ENCODE data around the gene CLTB. TPM values are rescaled to one million over a fixed set of nuclear protein-coding genes. Genes with fewer than 3 reads are reported as not detected.

CLTB gene
- total and polyA plus RNA-seq, 2 of the 13 experiments (the other 11 are each of a cell fraction or from before 2014, with no cell fraction given): 23.3 to 33.8 TPM

DNA sequence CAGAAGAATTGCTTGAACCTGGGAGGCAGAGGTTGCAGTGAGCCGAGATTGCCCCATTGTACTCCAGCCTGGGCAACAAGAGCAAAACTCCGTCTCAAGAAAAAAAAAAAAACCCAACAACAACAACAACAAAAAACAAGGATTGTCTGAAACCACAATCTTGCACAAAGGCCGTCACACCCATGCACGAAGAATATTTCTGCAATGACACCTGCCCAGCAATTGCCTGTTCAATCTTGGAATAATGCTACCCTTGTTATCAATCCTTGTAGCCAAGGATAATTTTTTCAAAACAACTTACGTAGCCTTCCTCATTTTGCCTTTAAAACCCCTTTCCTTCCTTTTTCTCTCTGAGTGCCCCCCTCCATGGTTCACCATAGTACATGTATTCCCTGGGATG is 3.7 kb upstream of the CLTB start (continued):
- TF ChIP-seq, protein P1, sequence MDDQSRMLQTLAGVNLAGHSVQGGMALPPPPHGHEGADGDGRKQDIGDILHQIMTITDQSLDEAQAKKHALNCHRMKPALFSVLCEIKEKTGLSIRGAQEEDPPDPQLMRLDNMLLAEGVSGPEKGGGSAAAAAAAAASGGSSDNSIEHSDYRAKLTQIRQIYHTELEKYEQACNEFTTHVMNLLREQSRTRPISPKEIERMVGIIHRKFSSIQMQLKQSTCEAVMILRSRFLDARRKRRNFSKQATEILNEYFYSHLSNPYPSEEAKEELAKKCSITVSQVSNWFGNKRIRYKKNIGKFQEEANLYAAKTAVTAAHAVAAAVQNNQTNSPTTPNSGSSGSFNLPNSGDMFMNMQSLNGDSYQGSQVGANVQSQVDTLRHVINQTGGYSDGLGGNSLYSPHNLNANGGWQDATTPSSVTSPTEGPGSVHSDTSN (CRISPR knock-in tag; IDR thresholded peaks at IDR 0.05; ENCODE audit: borderline replicate concordance): no peak

DNA sequence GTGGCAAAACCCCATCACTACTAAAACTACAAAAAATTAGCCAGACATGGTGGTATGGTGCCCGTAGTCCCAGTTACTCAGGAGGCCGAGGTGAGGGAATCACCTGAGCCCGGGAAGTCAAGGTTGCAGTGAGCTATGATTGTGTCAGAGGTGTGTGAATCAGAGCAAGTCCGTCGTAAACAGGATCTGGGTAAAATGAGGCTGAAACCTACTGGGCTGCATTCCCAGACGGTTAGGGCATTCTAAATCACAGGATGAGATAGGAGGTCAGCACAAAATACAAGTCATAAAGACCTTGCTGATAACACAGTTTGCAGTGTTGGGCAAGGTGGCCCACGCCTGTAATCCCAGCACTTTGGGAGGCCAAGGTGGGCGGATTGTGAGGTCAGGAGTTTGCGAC is 1.9 kb upstream of the CLTB start:
- BruUV-seq (replicated peaks): no TSS peak
- Histone ChIP-seq H3K9me3 (ENCODE audit: low read length) (no peaks in the 10 kb centered on the region), H4K20me1 (ENCODE audit: insufficient read depth, low read length) (no peaks in the 10 kb centered on the region), H3K4me2 (ENCODE audit: low read depth, low read length) (peak overlapping the region; percentile 39), H3K27ac (ENCODE audit: extremely low read length, insufficient read depth, low read length) (no peak overlapping the region), H3K4me3 (replicated peaks in 1 of 3; ENCODE audit: insufficient read depth in 1 of 3, low read depth in 2 of 3, low read length in 3 of 3) (no peak overlapping the region; a peak in 1 of 6 replicates), H3K9ac (ENCODE audit: insufficient read depth, low read depth, low read length) (no peak overlapping the region), H3K27me3 (ENCODE audit: control insufficient read depth in 1 of 2, insufficient read depth in 2 of 2, low read length in 2 of 2) (no peaks in the 10 kb centered on the region), H3K79me2 (ENCODE audit: insufficient read depth, low read length) (no peaks in the 10 kb centered on the region), H2AFZ (ENCODE audit: low read length) (no peak overlapping the region), H3K36me3 (replicated peaks in 1 of 2; ENCODE audit: control insufficient read depth in 1 of 2, insufficient read depth in 2 of 2, low read length in 2 of 2) (no peaks in the 10 kb centered on the region), H3K4me1 (ENCODE audit: insufficient read depth, low read length) (peaks cover 32% of the 10 kb centered on the region)
- POLR2A ChIA-PET: interaction anchor here (0.6 to 2.3 kb wide), 3 partner anchors 58 to 119 kb away, joined by 3 to 15 read pairs (median 5); partner anchors contain the start of gene RNF44
- ATAC-seq: no peak
- peak; percentile 42 for FAIRE-seq
- peak; percentile 84 for DNase-seq (ENCODE audit: low spot score)
- in situ Hi-C loops (cut with HindIII; ENCODE audit: extremely low pct_ligation_motif_present, low pct_unique_long_range_greater_than_20kb) (loop anchor here (5.0 to 10.0 kb wide), 2 partner anchors 67 to 119 kb away; partner anchors contain the start of gene RNF44), intact Hi-C loops (cut with micrococcal nuclease; ENCODE audit: unreplicated experiment) (loop anchor here (10.0 kb wide), 1 partner anchor 67 kb away; no protein-coding TSS in a partner anchor)
- WGBS (ENCODE audit: low lambda C conversion rate): 0% methylated on average over 9 of the region's 9 CpGs
- CTCF ChIA-PET (ENCODE audit: low intra/inter-chr PET ratio, low total read pairs): no interaction called here
- TF ChIP-seq GABPA (IDR thresholded peaks at IDR 0.05; ENCODE audit: low read depth, low read length): no peak
- TF ChIP-seq GABPA (CRISPR knock-in tag; IDR thresholded peaks at IDR 0.05; ENCODE audit: low read depth): no peak
- TF ChIP-seq, protein P2, sequence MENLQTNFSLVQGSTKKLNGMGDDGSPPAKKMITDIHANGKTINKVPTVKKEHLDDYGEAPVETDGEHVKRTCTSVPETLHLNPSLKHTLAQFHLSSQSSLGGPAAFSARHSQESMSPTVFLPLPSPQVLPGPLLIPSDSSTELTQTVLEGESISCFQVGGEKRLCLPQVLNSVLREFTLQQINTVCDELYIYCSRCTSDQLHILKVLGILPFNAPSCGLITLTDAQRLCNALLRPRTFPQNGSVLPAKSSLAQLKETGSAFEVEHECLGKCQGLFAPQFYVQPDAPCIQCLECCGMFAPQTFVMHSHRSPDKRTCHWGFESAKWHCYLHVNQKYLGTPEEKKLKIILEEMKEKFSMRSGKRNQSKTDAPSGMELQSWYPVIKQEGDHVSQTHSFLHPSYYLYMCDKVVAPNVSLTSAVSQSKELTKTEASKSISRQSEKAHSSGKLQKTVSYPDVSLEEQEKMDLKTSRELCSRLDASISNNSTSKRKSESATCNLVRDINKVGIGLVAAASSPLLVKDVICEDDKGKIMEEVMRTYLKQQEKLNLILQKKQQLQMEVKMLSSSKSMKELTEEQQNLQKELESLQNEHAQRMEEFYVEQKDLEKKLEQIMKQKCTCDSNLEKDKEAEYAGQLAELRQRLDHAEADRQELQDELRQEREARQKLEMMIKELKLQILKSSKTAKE (CRISPR knock-in tag; IDR thresholded peaks at IDR 0.05; ENCODE audit: borderline replicate concordance): peak; percentile 76; the same call in 1 of the 2 replicates
- TF ChIP-seq SOX13 (IDR thresholded peaks at IDR 0.05): no peak
- TF ChIP-seq SOX13 (CRISPR knock-in tag; conservative IDR thresholded peaks at IDR 0.05 in 1 of 2, IDR thresholded peaks at IDR 0.05 in 1 of 2): peak in 1 of 2 experiments; percentile 25; a peak in 1 of 4 replicates
- peak; percentile 42; the same call in 1 of the 2 replicates for TF ChIP-seq NCOA2 (CRISPR knock-in tag; IDR thresholded peaks at IDR 0.05)
- TF ChIP-seq, protein P3, sequence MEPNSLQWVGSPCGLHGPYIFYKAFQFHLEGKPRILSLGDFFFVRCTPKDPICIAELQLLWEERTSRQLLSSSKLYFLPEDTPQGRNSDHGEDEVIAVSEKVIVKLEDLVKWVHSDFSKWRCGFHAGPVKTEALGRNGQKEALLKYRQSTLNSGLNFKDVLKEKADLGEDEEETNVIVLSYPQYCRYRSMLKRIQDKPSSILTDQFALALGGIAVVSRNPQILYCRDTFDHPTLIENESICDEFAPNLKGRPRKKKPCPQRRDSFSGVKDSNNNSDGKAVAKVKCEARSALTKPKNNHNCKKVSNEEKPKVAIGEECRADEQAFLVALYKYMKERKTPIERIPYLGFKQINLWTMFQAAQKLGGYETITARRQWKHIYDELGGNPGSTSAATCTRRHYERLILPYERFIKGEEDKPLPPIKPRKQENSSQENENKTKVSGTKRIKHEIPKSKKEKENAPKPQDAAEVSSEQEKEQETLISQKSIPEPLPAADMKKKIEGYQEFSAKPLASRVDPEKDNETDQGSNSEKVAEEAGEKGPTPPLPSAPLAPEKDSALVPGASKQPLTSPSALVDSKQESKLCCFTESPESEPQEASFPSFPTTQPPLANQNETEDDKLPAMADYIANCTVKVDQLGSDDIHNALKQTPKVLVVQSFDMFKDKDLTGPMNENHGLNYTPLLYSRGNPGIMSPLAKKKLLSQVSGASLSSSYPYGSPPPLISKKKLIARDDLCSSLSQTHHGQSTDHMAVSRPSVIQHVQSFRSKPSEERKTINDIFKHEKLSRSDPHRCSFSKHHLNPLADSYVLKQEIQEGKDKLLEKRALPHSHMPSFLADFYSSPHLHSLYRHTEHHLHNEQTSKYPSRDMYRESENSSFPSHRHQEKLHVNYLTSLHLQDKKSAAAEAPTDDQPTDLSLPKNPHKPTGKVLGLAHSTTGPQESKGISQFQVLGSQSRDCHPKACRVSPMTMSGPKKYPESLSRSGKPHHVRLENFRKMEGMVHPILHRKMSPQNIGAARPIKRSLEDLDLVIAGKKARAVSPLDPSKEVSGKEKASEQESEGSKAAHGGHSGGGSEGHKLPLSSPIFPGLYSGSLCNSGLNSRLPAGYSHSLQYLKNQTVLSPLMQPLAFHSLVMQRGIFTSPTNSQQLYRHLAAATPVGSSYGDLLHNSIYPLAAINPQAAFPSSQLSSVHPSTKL (CRISPR knock-in tag; IDR thresholded peaks at IDR 0.05): peak; percentile 18; the same call in 1 of the 2 replicates
- TF ChIP-seq, protein P4, sequence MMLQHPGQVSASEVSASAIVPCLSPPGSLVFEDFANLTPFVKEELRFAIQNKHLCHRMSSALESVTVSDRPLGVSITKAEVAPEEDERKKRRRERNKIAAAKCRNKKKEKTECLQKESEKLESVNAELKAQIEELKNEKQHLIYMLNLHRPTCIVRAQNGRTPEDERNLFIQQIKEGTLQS (CRISPR knock-in tag; IDR thresholded peaks at IDR 0.05): peak; percentile 68; the same call in 1 of the 2 replicates
- TF ChIP-seq, protein P5, sequence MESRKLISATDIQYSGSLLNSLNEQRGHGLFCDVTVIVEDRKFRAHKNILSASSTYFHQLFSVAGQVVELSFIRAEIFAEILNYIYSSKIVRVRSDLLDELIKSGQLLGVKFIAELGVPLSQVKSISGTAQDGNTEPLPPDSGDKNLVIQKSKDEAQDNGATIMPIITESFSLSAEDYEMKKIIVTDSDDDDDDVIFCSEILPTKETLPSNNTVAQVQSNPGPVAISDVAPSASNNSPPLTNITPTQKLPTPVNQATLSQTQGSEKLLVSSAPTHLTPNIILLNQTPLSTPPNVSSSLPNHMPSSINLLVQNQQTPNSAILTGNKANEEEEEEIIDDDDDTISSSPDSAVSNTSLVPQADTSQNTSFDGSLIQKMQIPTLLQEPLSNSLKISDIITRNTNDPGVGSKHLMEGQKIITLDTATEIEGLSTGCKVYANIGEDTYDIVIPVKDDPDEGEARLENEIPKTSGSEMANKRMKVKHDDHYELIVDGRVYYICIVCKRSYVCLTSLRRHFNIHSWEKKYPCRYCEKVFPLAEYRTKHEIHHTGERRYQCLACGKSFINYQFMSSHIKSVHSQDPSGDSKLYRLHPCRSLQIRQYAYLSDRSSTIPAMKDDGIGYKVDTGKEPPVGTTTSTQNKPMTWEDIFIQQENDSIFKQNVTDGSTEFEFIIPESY (CRISPR knock-in tag; IDR thresholded peaks at IDR 0.05): 0 out of 2 replicates have a peak, but pooled peaks have one; percentile 16
- TF ChIP-seq HMG20B (CRISPR knock-in tag; conservative IDR thresholded peaks at IDR 0.05): 0 out of 2 replicates have a peak, but pooled peaks have one; percentile 35
- TF ChIP-seq SMC3 (IDR thresholded peaks at IDR 0.05; ENCODE audit: low read length): no peak
- 0 out of 2 replicates have a peak, but pooled peaks have one; percentile 16 for TF ChIP-seq MEF2D (CRISPR knock-in tag; IDR thresholded peaks at IDR 0.05)

Measured in HepG2 (cell line).